ENCODE results near the gene RNF213.

The RNF213 gene

GRCh38 chr17:80345841-80346497 is 85.3 kb downstream of the RNF213 start:
- in situ Hi-C loops (cut with HindIII; ENCODE audit: low sequenced_read_pairs), result no loop called here
- TF ChIP-seq, protein P1, sequence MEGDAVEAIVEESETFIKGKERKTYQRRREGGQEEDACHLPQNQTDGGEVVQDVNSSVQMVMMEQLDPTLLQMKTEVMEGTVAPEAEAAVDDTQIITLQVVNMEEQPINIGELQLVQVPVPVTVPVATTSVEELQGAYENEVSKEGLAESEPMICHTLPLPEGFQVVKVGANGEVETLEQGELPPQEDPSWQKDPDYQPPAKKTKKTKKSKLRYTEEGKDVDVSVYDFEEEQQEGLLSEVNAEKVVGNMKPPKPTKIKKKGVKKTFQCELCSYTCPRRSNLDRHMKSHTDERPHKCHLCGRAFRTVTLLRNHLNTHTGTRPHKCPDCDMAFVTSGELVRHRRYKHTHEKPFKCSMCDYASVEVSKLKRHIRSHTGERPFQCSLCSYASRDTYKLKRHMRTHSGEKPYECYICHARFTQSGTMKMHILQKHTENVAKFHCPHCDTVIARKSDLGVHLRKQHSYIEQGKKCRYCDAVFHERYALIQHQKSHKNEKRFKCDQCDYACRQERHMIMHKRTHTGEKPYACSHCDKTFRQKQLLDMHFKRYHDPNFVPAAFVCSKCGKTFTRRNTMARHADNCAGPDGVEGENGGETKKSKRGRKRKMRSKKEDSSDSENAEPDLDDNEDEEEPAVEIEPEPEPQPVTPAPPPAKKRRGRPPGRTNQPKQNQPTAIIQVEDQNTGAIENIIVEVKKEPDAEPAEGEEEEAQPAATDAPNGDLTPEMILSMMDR (IDR thresholded peaks at IDR 0.05; ENCODE audit: low read depth, low read length), result no peak
- DNase-seq (ENCODE audit: low read depth, low spot score), result no peak
- no peak overlapping the region for H3K4me3 ChIP-seq (ENCODE audit: low read depth, low read length)

GRCh38 chr17:80346498-80347275 is 86.0 kb downstream of the RNF213 start:
- no peak for DNase-seq (ENCODE audit: low read depth, low spot score)
- TF ChIP-seq, protein P1 (IDR thresholded peaks at IDR 0.05; ENCODE audit: low read depth, low read length), result no peak
- in situ Hi-C loops (cut with HindIII; ENCODE audit: low sequenced_read_pairs), result no loop called here
- no peak overlapping the region for H3K4me3 ChIP-seq (ENCODE audit: low read depth, low read length)

- TF ChIP-seq, protein P1 (IDR thresholded peaks at IDR 0.05; ENCODE audit: low read depth, low read length), result no peak
- DNase-seq (ENCODE audit: low read depth, low spot score), result no peak
- in situ Hi-C loops (cut with HindIII; ENCODE audit: low sequenced_read_pairs), result no loop called here
- no peak overlapping the region for H3K4me3 ChIP-seq (ENCODE audit: low read depth, low read length)
Measured at GRCh38 chr17:80347536-80347935, 86.9 kb downstream of the RNF213 start.

DNA sequence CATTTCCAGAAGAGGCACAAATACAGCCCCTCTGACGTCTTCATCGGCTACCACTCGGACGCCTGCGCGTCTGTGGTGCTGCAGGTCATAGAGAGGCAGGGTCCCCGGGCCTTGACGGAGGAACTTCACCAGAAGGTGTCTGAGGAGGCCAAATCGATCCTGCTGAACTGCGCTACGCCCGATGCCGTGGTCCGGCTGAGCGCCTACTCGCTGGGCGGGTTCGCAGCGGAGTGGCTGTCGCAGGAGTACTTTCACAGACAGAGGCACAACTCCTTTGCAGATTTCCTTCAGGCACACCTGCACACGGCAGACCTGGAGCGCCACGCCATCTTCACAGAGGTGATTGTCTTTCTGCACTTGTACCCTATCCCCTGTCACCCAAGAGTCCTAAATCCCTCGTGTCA is 87.3 kb downstream of the RNF213 start:
- in situ Hi-C loops (cut with HindIII; ENCODE audit: low sequenced_read_pairs), result no loop called here
- TF ChIP-seq, protein P1 (IDR thresholded peaks at IDR 0.05; ENCODE audit: low read depth, low read length), result no peak
- no peak for DNase-seq (ENCODE audit: low read depth, low spot score)
- H3K4me3 ChIP-seq (ENCODE audit: low read depth, low read length), result no peak overlapping the region

DNA sequence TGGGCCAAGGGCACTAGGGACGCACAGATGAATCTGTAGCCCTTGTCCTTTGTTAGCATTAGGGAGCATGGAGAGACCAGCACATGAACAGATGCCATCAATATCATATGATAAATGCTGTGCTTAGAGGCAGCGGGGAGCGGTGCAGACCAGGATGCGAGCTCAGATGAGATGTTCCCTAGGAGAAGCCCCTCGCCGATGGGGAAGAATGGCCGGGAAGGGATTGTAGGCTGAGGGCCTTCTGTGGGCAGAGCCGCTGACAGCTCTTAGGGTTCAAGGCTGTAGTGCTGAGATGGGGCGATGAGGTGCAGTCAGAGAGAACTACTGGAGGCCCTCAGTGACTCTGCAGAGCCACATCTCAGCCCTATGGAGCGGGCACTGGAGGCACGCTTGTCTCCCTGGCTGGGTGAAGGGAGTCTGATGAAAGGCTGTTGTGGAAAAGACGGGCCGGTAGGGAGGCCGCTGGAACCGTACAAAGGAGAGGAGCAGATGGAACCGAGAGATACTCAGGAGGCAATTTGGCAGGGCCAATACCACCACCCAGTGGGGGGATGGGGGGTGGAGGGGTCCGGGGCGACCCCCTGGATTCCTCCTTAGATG is 88.0 kb downstream of the RNF213 start:
- in situ Hi-C loops (cut with HindIII; ENCODE audit: low sequenced_read_pairs), result no loop called here
- TF ChIP-seq, protein P1 (IDR thresholded peaks at IDR 0.05; ENCODE audit: low read depth, low read length), result no peak
- no peak overlapping the region for H3K4me3 ChIP-seq (ENCODE audit: low read depth, low read length)
- DNase-seq (ENCODE audit: low read depth, low spot score), result no peak

- TF ChIP-seq, protein P1 (IDR thresholded peaks at IDR 0.05; ENCODE audit: low read depth, low read length), result no peak
- H3K4me3 ChIP-seq (ENCODE audit: low read depth, low read length), result no peak overlapping the region
- no peak for DNase-seq (ENCODE audit: low read depth, low spot score)
- in situ Hi-C loops (cut with HindIII; ENCODE audit: low sequenced_read_pairs), result no loop called here
Measured at GRCh38 chr17:80349151-80349651, 88.5 kb downstream of the RNF213 start.

Measured in astrocyte of the spinal cord (primary cell).